ENCODE results near the gene OR13H1. TPM values are rescaled to one million over a fixed set of nuclear protein-coding genes. Genes with fewer than 3 reads are reported as not detected.
"Not testable (repeated sequence)": the region's sequence is repeated elsewhere in the genome, so short reads cannot be mapped to it uniquely, and the experiment has no call there.

Gene OR13H1
- total RNA-seq (ENCODE audit: insufficient read depth, low replicate concordance): 1.9 TPM

- DNase-seq (ENCODE audit: low spot score): no peak
Observed at GRCh38 chrX:131543774-131544173, at the start of gene OR13H1. Gene OR13H1, plus strand, starts transcription at chrX:131544074. Its CDS starts 0 bp downstream, at chrX:131544074.

GRCh38 chrX:131501556-131501955, 42.3 kb upstream of the OR13H1 start:
- DNase-seq (ENCODE audit: low spot score): not testable (repeated sequence)

GRCh38 chrX:131513159-131513914, 30.5 kb upstream of the OR13H1 start:
- no peak for DNase-seq (ENCODE audit: low spot score)

- no peak for DNase-seq (ENCODE audit: low spot score)
Observed at GRCh38 chrX:131521824-131522223, 22.1 kb upstream of the OR13H1 start.

GRCh38 chrX:131544218-131544617, 344 bp downstream of the OR13H1 start:
- DNase-seq (ENCODE audit: low spot score): no peak

- no peak for DNase-seq (ENCODE audit: low spot score)
Observed at GRCh38 chrX:131549011-131549410, 5.1 kb downstream of the OR13H1 start.

GRCh38 chrX:131552453-131552852, 8.6 kb downstream of the OR13H1 start:
- DNase-seq (ENCODE audit: low spot score): not testable (repeated sequence)

GRCh38 chrX:131558562-131558961, 14.7 kb downstream of the OR13H1 start:
- no peak for DNase-seq (ENCODE audit: low spot score)

- no peak for DNase-seq (ENCODE audit: low spot score)
Observed at GRCh38 chrX:131564553-131565229, 20.8 kb downstream of the OR13H1 start.

GRCh38 chrX:131565909-131566308, 22.0 kb downstream of the OR13H1 start:
- no peak for DNase-seq (ENCODE audit: low spot score)

- DNase-seq (ENCODE audit: low spot score): no peak
Observed at GRCh38 chrX:131571348-131571747, 27.5 kb downstream of the OR13H1 start.

- no peak for DNase-seq (ENCODE audit: low spot score)
Observed at GRCh38 chrX:131572372-131573014, 28.6 kb downstream of the OR13H1 start.

GRCh38 chrX:131577413-131577812, 33.5 kb downstream of the OR13H1 start:
- no peak for DNase-seq (ENCODE audit: low spot score)

- DNase-seq (ENCODE audit: low spot score): no peak
Observed at GRCh38 chrX:131577999-131578734, 34.3 kb downstream of the OR13H1 start.

GRCh38 chrX:131578735-131579367, 35.0 kb downstream of the OR13H1 start:
- DNase-seq (ENCODE audit: low spot score): not testable (repeated sequence)

- peak; percentile 40 for DNase-seq (ENCODE audit: low spot score)
Observed at GRCh38 chrX:131588995-131589394, 45.1 kb downstream of the OR13H1 start.
